GM23338 (cell line): Measurements from ENCODE around the gene RBKS.

Source experiments
- CTCF ChIP-seq, 2 experiments: fragments of 200-600 bp in 1 of 2; sonication (generic) in 1 of 2; conservative IDR thresholded peaks; 2 replicates each; pipeline versions ENCODE4 v1.5.1 to v1.6.1; 2016 to 2017; ENCODE audit warnings: antibody characterized with exemption in 2 of 2, low read depth in 2 of 2, mild to moderate bottlenecking in 2 of 2, moderate library complexity in 1 of 2
- EZH2 ChIP-seq: fragments of 200-600 bp; sonication (generic); IDR thresholded peaks from one replicate; pipeline ENCODE4 v1.8.0; 2017; ENCODE audit warnings: antibody characterized with exemption, mild to moderate bottlenecking, low read depth; ENCODE audit not compliant: unreplicated experiment

GRCh38 chr2:27795093-27795834, 94.9 kb downstream of the RBKS start:
- TF ChIP-seq EZH2 (no peak), CTCF (conservative IDR thresholded peaks at IDR 0.05; ENCODE audit: low read depth in 2 of 2) (no peak)
